Mesothelial cell of epicardium (in vitro differentiated cells): ENCODE results near the gene DDX17. TPM values are rescaled to one million over a fixed set of nuclear protein-coding genes. Genes with fewer than 3 reads are reported as not detected.

ENCODE experiments used
- DNase-seq, 2 experiments: peaks; one replicate each; pipeline ENCODE4 v3.0.0; 2021; ENCODE audit warnings: low spot score in 2 of 2; ENCODE audit not compliant: unreplicated experiment in 2 of 2
- H3K27ac Mint-ChIP-seq: 2 replicates; pipeline ENCODE4 v1.8.0; 2021; ENCODE audit warnings: mixed read lengths
- H3K27me3 Mint-ChIP-seq: 2 replicates; pipeline ENCODE4 v1.8.0; 2021; ENCODE audit warnings: low read depth, mixed read lengths
- H3K36me3 Mint-ChIP-seq: 2 replicates; pipeline ENCODE4 v1.8.0; 2021; ENCODE audit warnings: mixed read lengths
- H3K4me1 Mint-ChIP-seq: 2 replicates; pipeline ENCODE4 v1.8.0; 2021; ENCODE audit warnings: mixed read lengths
- H3K4me3 Mint-ChIP-seq: 2 replicates; pipeline ENCODE4 v1.8.0; 2021; ENCODE audit warnings: mild to moderate bottlenecking, moderate library complexity, mixed read lengths
- H3K9me3 Mint-ChIP-seq: 2 replicates; pipeline ENCODE4 v1.8.0; 2021; ENCODE audit warnings: mixed read lengths
- CTCF ChIP-seq: fragments of 200-600 bp; sonication (generic); IDR thresholded peaks from one replicate; pipeline ENCODE4 v1.5.0; 2021; ENCODE audit warnings: antibody characterized with exemption; ENCODE audit not compliant: unreplicated experiment
- total RNA-seq: library from RNA; stranded (reverse); gene quantifications from 3 replicates; pipeline ENCODE4 v1.2.1, GENCODE V29; 2021

Gene DDX17
- total RNA-seq, 1 donor from 2014 or later: 717 TPM

GRCh38 chr22:38452373-38453065 lies 53.6 kb downstream of the DDX17 start:
- TF ChIP-seq CTCF: no peak
- H3K27ac Mint-ChIP-seq: no peak overlapping the region
- no peak overlapping the region for H3K4me3 Mint-ChIP-seq
- H3K36me3 Mint-ChIP-seq: no peaks in the 10 kb centered on the region
- H3K27me3 Mint-ChIP-seq: peaks cover 53% of the 10 kb centered on the region
- no peak for DNase-seq
- H3K4me1 Mint-ChIP-seq: peaks cover 29% of the 10 kb centered on the region
- no peaks in the 10 kb centered on the region for H3K9me3 Mint-ChIP-seq

- DNase-seq: no peak
Measured at GRCh38 chr22:38451864-38452263, 54.2 kb downstream of the DDX17 start.

GRCh38 chr22:38451404-38451803 lies 54.7 kb downstream of the DDX17 start:
- peaks cover 18% of the 10 kb centered on the region for H3K4me1 Mint-ChIP-seq
- no peak overlapping the region for H3K4me3 Mint-ChIP-seq
- H3K27me3 Mint-ChIP-seq: peaks cover 45% of the 10 kb centered on the region
- H3K27ac Mint-ChIP-seq: no peak overlapping the region
- DNase-seq: no peak
- TF ChIP-seq CTCF: no peak
- no peaks in the 10 kb centered on the region for H3K9me3 Mint-ChIP-seq
- H3K36me3 Mint-ChIP-seq: no peaks in the 10 kb centered on the region

More at GRCh38 chr22:38451864-38452263, 54.2 kb downstream of the DDX17 start:
- Mint-ChIP-seq H3K4me3 (no peak overlapping the region), H3K27ac (no peak overlapping the region), H3K36me3 (no peaks in the 10 kb centered on the region), H3K27me3 (peaks cover 50% of the 10 kb centered on the region), H3K4me1 (peaks cover 23% of the 10 kb centered on the region), H3K9me3 (no peaks in the 10 kb centered on the region)
- no peak for TF ChIP-seq CTCF

- Mint-ChIP-seq H3K9me3 (no peaks in the 10 kb centered on the region), H3K27me3 (peaks cover 41% of the 10 kb centered on the region), H3K27ac (no peak overlapping the region), H3K36me3 (no peaks in the 10 kb centered on the region), H3K4me3 (no peak overlapping the region), H3K4me1 (peaks cover 15% of the 10 kb centered on the region)
- TF ChIP-seq CTCF: no peak
- no peak for DNase-seq
Measured at GRCh38 chr22:38450234-38450797, 55.8 kb downstream of the DDX17 start.

- DNase-seq: no peak
- H3K27ac Mint-ChIP-seq: no peak overlapping the region
- no peaks in the 10 kb centered on the region for H3K36me3 Mint-ChIP-seq
- H3K4me3 Mint-ChIP-seq: no peak overlapping the region
- H3K4me1 Mint-ChIP-seq: peaks cover 15% of the 10 kb centered on the region
- no peaks in the 10 kb centered on the region for H3K9me3 Mint-ChIP-seq
- H3K27me3 Mint-ChIP-seq: peaks cover 41% of the 10 kb centered on the region
- no peak for TF ChIP-seq CTCF
Measured at GRCh38 chr22:38449776-38450175, 56.3 kb downstream of the DDX17 start.
